Gastroesophageal sphincter (tissue), 4 donors: ENCODE results near the gene ZNF483. TPM values are rescaled to one million over a fixed set of nuclear protein-coding genes. Genes with fewer than 3 reads are reported as not detected.
"Not testable (repeated sequence)": the region's sequence is repeated elsewhere in the genome, so short reads cannot be mapped to it uniquely, and the experiment has no call there.

Experiments
- ATAC-seq: fragments of 150-250 bp; one replicate; pipeline ENCODE4 v1.9.1; 2016; ENCODE audit warnings: mild to moderate bottlenecking, moderate library complexity
- H3K27ac ChIP-seq, 4 donors: fragments of 200-600 bp; sonication (generic) in 3 of 4; 1 replicate in 3 of 4; 2 replicates in 1 of 4; pipeline ENCODE4 v1.5.1; 2016 to 2019
- H3K27me3 ChIP-seq: fragments of 200-600 bp; sonication (generic); one replicate; pipeline ENCODE4 v1.5.1; 2019
- H3K36me3 ChIP-seq, 2 donors: fragments of 200-600 bp; sonication (generic); one replicate each; pipeline ENCODE4 v1.5.1; 2019; ENCODE audit warnings: control low read depth in 1 of 2
- H3K4me1 ChIP-seq, 3 donors: fragments of 200-600 bp; sonication (generic); 1 replicate in 2 of 3; 2 replicates in 1 of 3; pipeline ENCODE4 v1.5.1; 2016 to 2019; ENCODE audit warnings: control low read depth in 2 of 3
- H3K4me3 ChIP-seq, 2 donors: fragments of 200-600 bp; sonication (generic); one replicate each; pipeline ENCODE4 v1.5.1; 2019; ENCODE audit warnings: mild to moderate bottlenecking in 1 of 2, moderate library complexity in 1 of 2
- H3K9me3 ChIP-seq, 3 donors: fragments of 200-600 bp; sonication (generic); one replicate each; pipeline ENCODE4 v1.5.1; 2017 to 2019; ENCODE audit warnings: control low read depth in 2 of 3
- EP300 ChIP-seq: sonication (generic); formaldehyde crosslinking; IDR thresholded peaks from one replicate; pipeline ENCODE4 v1.6.1; 2017; ENCODE audit warnings: antibody characterized with exemption, mild to moderate bottlenecking
- POLR2A ChIP-seq, 2 donors: fragments of 450-650 bp; IDR thresholded peaks; one replicate each; pipeline ENCODE4 v1.6.1; 2017; ENCODE audit warnings: antibody characterized with exemption in 2 of 2, mild to moderate bottlenecking in 2 of 2, moderate library complexity in 1 of 2
- POLR2AphosphoS5 ChIP-seq: sonication (generic); formaldehyde crosslinking; IDR thresholded peaks from one replicate; pipeline ENCODE4 v1.6.1; 2017; ENCODE audit warnings: antibody characterized with exemption
- WGBS, 2 donors: methylation state at CpG; one replicate each; pipeline ENCODE4 v1.1.5; 2018; ENCODE audit warnings: low coverage in 1 of 2; 5-methylcytosine and 5-hydroxymethylcytosine counted together
- total RNA-seq, 4 donors: library from RNA; depleted of rRNA; stranded (reverse); fragments of >200 nt; gene quantifications; one replicate each; pipeline ENCODE4 v1.1.0, GENCODE V29; 2016
- TF ChIP-seq, protein P1 (sequence below), 4 experiments: fragments of 200-600 bp in 2 of 4; fragments of 450-650 bp in 2 of 4; sonication (generic) in 1 of 4; IDR thresholded peaks; one replicate each; pipeline ENCODE4 v1.5.1; 2017 to 2019; ENCODE audit warnings: antibody characterized with exemption in 4 of 4, mild to moderate bottlenecking in 2 of 4, moderate library complexity in 2 of 4

ZNF483 gene
- total RNA-seq, 4 donors from 2014 or later = 10.8 to 30.5 (median 21.4) TPM

GRCh38 chr9:111501648-111502047 is 23.3 kb upstream of the ZNF483 start:
- H3K27me3 ChIP-seq = peaks cover 7% of the 10 kb centered on the region
- H3K4me1 ChIP-seq = no peaks in the 10 kb centered on the region
- TF ChIP-seq, protein P1, sequence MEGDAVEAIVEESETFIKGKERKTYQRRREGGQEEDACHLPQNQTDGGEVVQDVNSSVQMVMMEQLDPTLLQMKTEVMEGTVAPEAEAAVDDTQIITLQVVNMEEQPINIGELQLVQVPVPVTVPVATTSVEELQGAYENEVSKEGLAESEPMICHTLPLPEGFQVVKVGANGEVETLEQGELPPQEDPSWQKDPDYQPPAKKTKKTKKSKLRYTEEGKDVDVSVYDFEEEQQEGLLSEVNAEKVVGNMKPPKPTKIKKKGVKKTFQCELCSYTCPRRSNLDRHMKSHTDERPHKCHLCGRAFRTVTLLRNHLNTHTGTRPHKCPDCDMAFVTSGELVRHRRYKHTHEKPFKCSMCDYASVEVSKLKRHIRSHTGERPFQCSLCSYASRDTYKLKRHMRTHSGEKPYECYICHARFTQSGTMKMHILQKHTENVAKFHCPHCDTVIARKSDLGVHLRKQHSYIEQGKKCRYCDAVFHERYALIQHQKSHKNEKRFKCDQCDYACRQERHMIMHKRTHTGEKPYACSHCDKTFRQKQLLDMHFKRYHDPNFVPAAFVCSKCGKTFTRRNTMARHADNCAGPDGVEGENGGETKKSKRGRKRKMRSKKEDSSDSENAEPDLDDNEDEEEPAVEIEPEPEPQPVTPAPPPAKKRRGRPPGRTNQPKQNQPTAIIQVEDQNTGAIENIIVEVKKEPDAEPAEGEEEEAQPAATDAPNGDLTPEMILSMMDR (IDR thresholded peaks at IDR 0.05) = no peak
- TF ChIP-seq EP300 (no peak), POLR2AphosphoS5 (no peak), POLR2A (IDR thresholded peaks at IDR 0.05) (no peak)
- H3K4me3 ChIP-seq = no peak overlapping the region
- 100% methylated on average over 1 of the region's 6 CpGs; no CpG with 5 or more reads in 1 of the 2 donors for WGBS, 2 donors
- no peaks in the 10 kb centered on the region for H3K36me3 ChIP-seq
- H3K9me3 ChIP-seq = no peaks in the 10 kb centered on the region
- no peak overlapping the region for H3K27ac ChIP-seq
- no peak for ATAC-seq

GRCh38 chr9:111502506-111502905 is 22.5 kb upstream of the ZNF483 start:
- no peak for ATAC-seq

GRCh38 chr9:111511581-111511980 is 13.4 kb upstream of the ZNF483 start:
- H3K36me3 ChIP-seq, H3K9me3 ChIP-seq, H3K4me1 ChIP-seq, H3K27me3 ChIP-seq, H3K4me3 ChIP-seq, ATAC-seq, H3K27ac ChIP-seq: not testable (repeated sequence)
- WGBS, 2 donors = 84 to 96% methylated on average over 5 to 6 of the region's 6 CpGs

More at GRCh38 chr9:111502506-111502905, 22.5 kb upstream of the ZNF483 start:
- no CpG with 5 or more reads among the region's 3 CpGs for WGBS, 2 donors
- no peak overlapping the region for H3K4me3 ChIP-seq
- H3K36me3 ChIP-seq = no peaks in the 10 kb centered on the region
- H3K4me1 ChIP-seq = no peaks in the 10 kb centered on the region
- H3K9me3 ChIP-seq = no peaks in the 10 kb centered on the region
- TF ChIP-seq POLR2AphosphoS5 = no peak
- TF ChIP-seq POLR2A (IDR thresholded peaks at IDR 0.05) = no peak
- TF ChIP-seq, protein P1 (IDR thresholded peaks at IDR 0.05) = no peak
- TF ChIP-seq EP300 = no peak
- H3K27me3 ChIP-seq = peaks cover 7% of the 10 kb centered on the region
- no peak overlapping the region for H3K27ac ChIP-seq

GRCh38 chr9:111514967-111515366 is 10.0 kb upstream of the ZNF483 start:
- ATAC-seq = no peak
- no peak overlapping the region for H3K4me3 ChIP-seq
- TF ChIP-seq EP300 = no peak
- TF ChIP-seq, protein P1 (IDR thresholded peaks at IDR 0.05) = no peak
- no peak for TF ChIP-seq POLR2AphosphoS5
- no peak for TF ChIP-seq POLR2A (IDR thresholded peaks at IDR 0.05)
- no peak overlapping the region for H3K27ac ChIP-seq
- H3K9me3 ChIP-seq = no peaks in the 10 kb centered on the region
- H3K4me1 ChIP-seq = no peaks in the 10 kb centered on the region
- no peaks in the 10 kb centered on the region for H3K36me3 ChIP-seq
- H3K27me3 ChIP-seq = no peaks in the 10 kb centered on the region

DNA sequence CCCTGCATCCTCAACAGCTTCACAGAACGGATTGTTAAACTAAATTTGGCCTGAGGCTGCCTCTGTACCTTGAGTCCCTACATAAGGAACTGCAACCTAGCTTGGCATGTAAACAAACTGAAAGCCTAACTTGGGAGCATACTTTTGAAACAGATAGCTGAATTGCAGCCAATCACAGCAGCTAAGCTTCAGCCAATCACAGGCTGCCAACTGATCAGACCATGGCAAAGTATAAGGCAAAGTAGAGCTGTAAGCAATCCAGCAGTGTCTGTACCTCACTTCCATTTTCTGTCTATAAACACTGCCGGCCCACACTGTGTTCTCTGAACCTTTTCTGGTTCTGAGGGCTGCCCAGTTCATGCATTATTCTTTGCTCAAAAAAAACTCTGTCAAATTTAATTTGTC is 8.9 kb upstream of the ZNF483 start:
- Histone ChIP-seq H3K27ac (no peak overlapping the region), H3K4me1 (no peaks in the 10 kb centered on the region), H3K4me3 (no peak overlapping the region), H3K27me3 (no peaks in the 10 kb centered on the region), H3K9me3 (no peaks in the 10 kb centered on the region), H3K36me3 (no peaks in the 10 kb centered on the region)
- WGBS, 2 donors = 59 to 74% methylated on average over 2 of the region's 2 CpGs
- no peak for ATAC-seq
- no peak for TF ChIP-seq EP300
- no peak for TF ChIP-seq POLR2A (IDR thresholded peaks at IDR 0.05)
- TF ChIP-seq, protein P1 (IDR thresholded peaks at IDR 0.05) = no peak
- TF ChIP-seq POLR2AphosphoS5 = no peak

DNA sequence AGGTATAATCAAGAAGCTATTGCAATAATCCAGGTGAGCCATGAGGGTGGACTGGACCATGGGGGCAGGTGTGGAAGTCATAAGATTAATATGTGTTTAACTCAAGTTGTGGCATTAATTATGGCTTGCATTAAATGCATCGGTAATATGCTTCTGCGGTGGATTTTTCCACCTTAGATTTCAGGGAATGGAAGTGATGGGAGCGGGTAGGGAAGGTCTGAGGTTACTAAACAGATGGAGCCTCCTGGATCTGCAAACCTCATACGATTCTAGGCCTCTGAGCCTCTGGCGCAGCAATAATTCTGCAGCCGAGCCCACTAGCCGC is 286 bp upstream of the ZNF483 start:
- no peaks in the 10 kb centered on the region for H3K27me3 ChIP-seq
- 20 to 60% methylated on average over 1 to 7 of the region's 7 CpGs for WGBS, 2 donors
- H3K36me3 ChIP-seq = peaks cover 0 to 25% of the 10 kb centered on the region in 2 donors
- H3K4me3 ChIP-seq = peak overlapping the region; percentile 61 to 93
- H3K4me1 ChIP-seq = peaks cover 0 to 20% (median 0%) of the 10 kb centered on the region in 3 donors
- no peaks in the 10 kb centered on the region for H3K9me3 ChIP-seq
- TF ChIP-seq POLR2AphosphoS5 (no peak), POLR2A (IDR thresholded peaks at IDR 0.05) (no peak)
- no peak for ATAC-seq
- H3K27ac ChIP-seq = peak overlapping the region in 2 of 4 donors; percentile 77 to 88
